ENCODE data around the gene SLC6A19. TPM values are rescaled to one million over a fixed set of nuclear protein-coding genes. Genes with fewer than 3 reads are reported as not detected.

Gene SLC6A19
- polyA plus RNA-seq, 1 donor from 2014 or later, result not detected

GRCh38 chr5:1161833-1162229, 39.6 kb upstream of the SLC6A19 start:
- peaks cover 4% of the 10 kb centered on the region for H3K36me3 Mint-ChIP-seq
- no peak overlapping the region for H3K27ac Mint-ChIP-seq
- H3K4me3 Mint-ChIP-seq, result no peak overlapping the region
- H3K9me3 Mint-ChIP-seq, result peaks cover 0 to 5% (median 4%) of the 10 kb centered on the region in 3 donors
- H3K4me1 Mint-ChIP-seq, result peaks cover 6 to 10% (median 8%) of the 10 kb centered on the region in 3 donors
- peaks cover 16% of the 10 kb centered on the region for H3K27me3 Mint-ChIP-seq

- Mint-ChIP-seq H3K27me3 (peaks cover 16% of the 10 kb centered on the region), H3K9me3 (peaks cover 0 to 5% (median 3%) of the 10 kb centered on the region in 3 donors), H3K4me1 (peaks cover 6 to 10% (median 8%) of the 10 kb centered on the region in 3 donors), H3K36me3 (peaks cover 4% of the 10 kb centered on the region), H3K4me3 (no peak overlapping the region), H3K27ac (peak overlapping the region in 2 of 3 donors; percentile 39 to 57)
Observed at GRCh38 chr5:1162276-1162675, 39.1 kb upstream of the SLC6A19 start.

- Mint-ChIP-seq H3K4me3 (peak overlapping the region in 1 of 4 donors; percentile 62), H3K27me3 (peaks cover 13% of the 10 kb centered on the region), H3K36me3 (peaks cover 3% of the 10 kb centered on the region), H3K9me3 (peaks cover 0 to 1% (median 0%) of the 10 kb centered on the region in 3 donors), H3K27ac (peak overlapping the region in 1 of 3 donors; percentile 39), H3K4me1 (peaks cover 6 to 14% (median 12%) of the 10 kb centered on the region in 3 donors)
Observed at GRCh38 chr5:1162751-1163150, 38.6 kb upstream of the SLC6A19 start.

- peaks cover 2% of the 10 kb centered on the region for H3K36me3 Mint-ChIP-seq
- H3K27me3 Mint-ChIP-seq, result peaks cover 14% of the 10 kb centered on the region
- H3K9me3 Mint-ChIP-seq, result no peaks in the 10 kb centered on the region
- no peak overlapping the region for H3K27ac Mint-ChIP-seq
- H3K4me1 Mint-ChIP-seq, result peaks cover 10 to 18% (median 17%) of the 10 kb centered on the region in 3 donors
- no peak overlapping the region for H3K4me3 Mint-ChIP-seq
Observed at GRCh38 chr5:1163366-1163765, 38.0 kb upstream of the SLC6A19 start.

GRCh38 chr5:1163879-1164278, 37.5 kb upstream of the SLC6A19 start:
- H3K36me3 Mint-ChIP-seq, result peaks cover 2% of the 10 kb centered on the region
- H3K27ac Mint-ChIP-seq, result no peak overlapping the region
- H3K4me3 Mint-ChIP-seq, result no peak overlapping the region
- peaks cover 10 to 18% (median 17%) of the 10 kb centered on the region in 3 donors for H3K4me1 Mint-ChIP-seq
- no peaks in the 10 kb centered on the region for H3K9me3 Mint-ChIP-seq
- H3K27me3 Mint-ChIP-seq, result peaks cover 14% of the 10 kb centered on the region

- peaks cover 2% of the 10 kb centered on the region for H3K36me3 Mint-ChIP-seq
- H3K27ac Mint-ChIP-seq, result no peak overlapping the region
Observed at GRCh38 chr5:1164696-1165630, 36.4 kb upstream of the SLC6A19 start.

GRCh38 chr5:1165864-1166263, 35.5 kb upstream of the SLC6A19 start:
- no peaks in the 10 kb centered on the region for H3K9me3 Mint-ChIP-seq
- no peak overlapping the region for H3K27ac Mint-ChIP-seq
- H3K4me1 Mint-ChIP-seq, result peaks cover 10 to 18% (median 17%) of the 10 kb centered on the region in 3 donors

More at GRCh38 chr5:1164696-1165630, 36.4 kb upstream of the SLC6A19 start:
- Mint-ChIP-seq H3K4me1 (peaks cover 10 to 18% (median 17%) of the 10 kb centered on the region in 3 donors), H3K4me3 (no peak overlapping the region), H3K9me3 (no peaks in the 10 kb centered on the region), H3K27me3 (peaks cover 11% of the 10 kb centered on the region)

GRCh38 chr5:1166370-1166769, 35.0 kb upstream of the SLC6A19 start:
- no peak overlapping the region for H3K27ac Mint-ChIP-seq
- no peak overlapping the region for H3K4me3 Mint-ChIP-seq
- peaks cover 10 to 18% (median 17%) of the 10 kb centered on the region in 3 donors for H3K4me1 Mint-ChIP-seq

More at GRCh38 chr5:1165864-1166263, 35.5 kb upstream of the SLC6A19 start:
- H3K36me3 Mint-ChIP-seq, result peaks cover 2% of the 10 kb centered on the region
- peaks cover 11% of the 10 kb centered on the region for H3K27me3 Mint-ChIP-seq
- H3K4me3 Mint-ChIP-seq, result no peak overlapping the region

GRCh38 chr5:1167361-1167727, 34.1 kb upstream of the SLC6A19 start:
- Mint-ChIP-seq H3K36me3 (peaks cover 2% of the 10 kb centered on the region), H3K9me3 (no peaks in the 10 kb centered on the region), H3K27ac (no peak overlapping the region), H3K4me1 (peaks cover 10 to 18% (median 17%) of the 10 kb centered on the region in 3 donors), H3K4me3 (peak overlapping the region in 1 of 4 donors; percentile 92), H3K27me3 (peaks cover 11% of the 10 kb centered on the region)

More at GRCh38 chr5:1166370-1166769, 35.0 kb upstream of the SLC6A19 start:
- Mint-ChIP-seq H3K27me3 (peaks cover 11% of the 10 kb centered on the region), H3K36me3 (peaks cover 2% of the 10 kb centered on the region), H3K9me3 (no peaks in the 10 kb centered on the region)

- Mint-ChIP-seq H3K27ac (peak overlapping the region in 1 of 3 donors; percentile 71), H3K4me1 (peaks cover 6 to 14% (median 12%) of the 10 kb centered on the region in 3 donors), H3K4me3 (peak overlapping the region; percentile 42 to 97 (median 88)), H3K36me3 (no peaks in the 10 kb centered on the region), H3K27me3 (peaks cover 7% of the 10 kb centered on the region), H3K9me3 (no peaks in the 10 kb centered on the region)
Observed at GRCh38 chr5:1167728-1168709, 33.4 kb upstream of the SLC6A19 start.

GRCh38 chr5:1168796-1169195, 32.6 kb upstream of the SLC6A19 start:
- Mint-ChIP-seq H3K27me3 (peaks cover 6% of the 10 kb centered on the region), H3K4me3 (no peak overlapping the region), H3K27ac (no peak overlapping the region), H3K4me1 (peaks cover 4 to 14% (median 12%) of the 10 kb centered on the region in 3 donors), H3K9me3 (no peaks in the 10 kb centered on the region), H3K36me3 (no peaks in the 10 kb centered on the region)

- Mint-ChIP-seq H3K4me3 (no peak overlapping the region), H3K27ac (no peak overlapping the region), H3K27me3 (peaks cover 6% of the 10 kb centered on the region), H3K4me1 (peaks cover 4 to 14% (median 12%) of the 10 kb centered on the region in 3 donors), H3K9me3 (no peaks in the 10 kb centered on the region), H3K36me3 (no peaks in the 10 kb centered on the region)
Observed at GRCh38 chr5:1169211-1170115, 31.9 kb upstream of the SLC6A19 start.

- H3K4me3 Mint-ChIP-seq, result no peak overlapping the region
- no peaks in the 10 kb centered on the region for H3K9me3 Mint-ChIP-seq
- H3K27me3 Mint-ChIP-seq, result peaks cover 6% of the 10 kb centered on the region
- no peaks in the 10 kb centered on the region for H3K36me3 Mint-ChIP-seq
- no peak overlapping the region for H3K27ac Mint-ChIP-seq
- peaks cover 4 to 13% (median 12%) of the 10 kb centered on the region in 3 donors for H3K4me1 Mint-ChIP-seq
Observed at GRCh38 chr5:1171340-1171941, 30.0 kb upstream of the SLC6A19 start.
